Activated effector memory CD4-positive, alpha-beta T cell treated with anti-CD3 and anti-CD28 coated beads, Interleukin-2, amount 50 U/mL, for 16 hours (primary cell): Measurements from ENCODE around the gene CLSTN1.
"Not testable (repeated sequence)": the region's sequence is repeated elsewhere in the genome, so short reads cannot be mapped to it uniquely, and the experiment has no call there.

ENCODE experiments used
- DNase-seq: peaks from one replicate; pipeline ENCODE4 v3.0.0-alpha.2; 2020

CLSTN1 gene

DNA sequence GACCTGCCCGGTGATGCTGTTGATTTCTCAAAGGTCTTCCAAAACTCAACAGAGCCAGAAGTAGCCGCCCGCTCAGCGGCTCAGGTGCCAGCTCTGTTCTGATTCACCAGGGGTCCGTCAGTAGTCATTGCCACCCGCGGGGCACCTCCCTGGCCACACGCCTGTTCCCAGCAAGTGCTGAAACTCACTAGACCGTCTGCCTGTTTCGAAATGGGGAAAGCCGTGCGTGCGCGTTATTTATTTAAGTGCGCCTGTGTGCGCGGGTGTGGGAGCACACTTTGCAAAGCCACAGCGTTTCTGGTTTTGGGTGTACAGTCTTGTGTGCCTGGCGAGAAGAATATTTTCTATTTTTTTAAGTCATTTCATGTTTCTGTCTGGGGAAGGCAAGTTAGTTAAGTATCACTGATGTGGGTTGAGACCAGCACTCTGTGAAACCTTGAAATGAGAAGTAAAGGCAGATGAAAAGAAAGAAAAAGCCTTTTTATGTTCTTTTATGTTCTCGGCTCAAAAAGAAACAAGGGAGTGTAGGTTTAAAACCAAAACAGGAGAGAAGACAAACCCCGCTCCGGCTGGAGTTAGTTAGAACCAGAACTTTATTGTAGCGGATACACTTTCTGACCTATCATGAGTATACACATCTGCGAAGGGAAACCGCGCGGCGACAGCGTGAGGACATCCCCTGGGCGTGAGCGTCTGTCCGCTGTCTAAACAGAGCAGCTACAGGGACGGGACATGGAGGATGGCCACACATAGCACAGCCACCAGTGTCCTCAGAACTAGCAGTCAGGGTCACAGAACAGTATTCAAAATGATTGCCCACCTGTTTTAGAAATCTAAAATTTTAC is 95.1 kb downstream of the CLSTN1 start:
- peak; percentile 87 for DNase-seq

DNA sequence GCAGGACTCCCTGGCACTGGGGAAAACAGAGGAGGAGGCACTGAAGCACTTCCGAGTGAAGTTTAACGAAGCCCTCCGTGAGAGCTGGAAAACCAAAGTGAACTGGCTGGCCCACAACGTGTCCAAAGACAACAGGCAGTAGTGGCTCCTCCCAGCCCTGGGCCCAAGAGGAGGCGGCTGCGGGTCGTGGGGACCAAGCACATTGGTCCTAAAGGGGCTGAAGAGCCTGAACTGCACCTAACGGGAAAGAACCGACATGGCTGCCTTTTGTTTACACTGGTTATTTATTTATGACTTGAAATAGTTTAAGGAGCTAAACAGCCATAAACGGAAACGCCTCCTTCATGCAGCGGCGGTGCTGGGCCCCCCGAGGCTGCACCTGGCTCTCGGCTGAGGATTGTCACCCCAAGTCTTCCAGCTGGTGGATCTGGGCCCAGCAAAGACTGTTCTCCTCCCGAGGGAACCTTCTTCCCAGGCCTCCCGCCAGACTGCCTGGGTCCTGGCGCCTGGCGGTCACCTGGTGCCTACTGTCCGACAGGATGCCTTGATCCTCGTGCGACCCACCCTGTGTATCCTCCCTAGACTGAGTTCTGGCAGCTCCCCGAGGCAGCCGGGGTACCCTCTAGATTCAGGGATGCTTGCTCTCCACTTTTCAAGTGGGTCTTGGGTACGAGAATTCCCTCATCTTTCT is 96.7 kb downstream of the CLSTN1 start:
- DNase-seq, result no peak

DNA sequence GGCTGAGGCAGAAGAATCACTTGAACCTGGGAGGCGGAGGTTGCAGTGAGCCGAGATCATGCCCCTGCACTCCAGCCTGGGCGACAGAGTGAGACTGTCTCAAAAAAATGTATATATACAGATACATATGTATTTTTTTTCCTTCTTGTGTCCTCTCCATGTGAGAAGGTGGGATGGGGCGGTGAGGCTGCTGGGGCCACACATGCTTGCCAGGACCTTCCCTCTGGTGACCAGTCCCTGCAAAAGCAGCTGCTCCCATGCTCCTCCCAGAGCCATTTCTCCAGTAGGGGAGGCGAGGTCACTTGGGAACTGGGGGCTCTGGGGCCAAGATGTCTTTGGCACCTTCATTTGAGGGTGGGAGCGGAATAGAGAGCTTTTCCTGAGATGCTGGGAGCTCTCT is 97.4 kb downstream of the CLSTN1 start:
- DNase-seq, result no peak

DNA sequence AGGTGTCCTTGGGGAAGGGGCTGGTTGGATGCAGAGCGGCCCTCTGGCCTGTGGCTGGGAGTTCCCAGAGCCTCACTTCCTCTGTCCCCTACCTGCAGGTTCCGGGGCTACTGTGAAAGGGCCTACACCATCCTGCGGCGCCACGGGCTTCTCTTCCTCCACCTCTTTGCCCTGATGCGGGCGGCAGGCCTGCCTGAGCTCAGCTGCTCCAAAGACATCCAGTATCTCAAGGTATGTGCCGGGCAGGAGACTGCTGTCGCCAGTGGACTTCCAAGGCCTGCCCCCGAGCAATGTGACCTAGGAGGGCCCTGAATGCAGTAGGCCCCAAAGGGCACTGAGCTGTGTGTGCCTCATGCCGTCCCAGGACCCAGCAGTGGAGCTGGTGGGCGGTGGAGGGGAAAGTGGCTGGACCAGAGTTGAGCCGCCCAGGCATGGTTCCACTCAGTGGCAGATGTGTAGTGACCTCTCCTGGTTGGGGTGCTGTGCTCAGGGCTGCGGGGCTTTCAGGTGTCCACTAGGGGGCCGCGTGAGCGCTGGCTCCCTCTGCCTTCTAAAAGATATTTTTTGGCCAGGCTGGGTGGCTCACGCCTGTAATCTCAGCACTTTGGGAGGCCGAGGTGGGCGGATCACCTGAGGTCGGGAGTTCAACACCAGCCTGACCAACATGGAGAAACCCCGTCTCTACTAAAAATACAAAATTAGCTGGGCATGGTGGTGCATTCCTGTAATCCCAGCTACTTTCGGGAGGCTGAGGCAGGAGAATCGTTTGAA is 98.9 kb downstream of the CLSTN1 start:
- DNase-seq, result peak; percentile 90

DNA sequence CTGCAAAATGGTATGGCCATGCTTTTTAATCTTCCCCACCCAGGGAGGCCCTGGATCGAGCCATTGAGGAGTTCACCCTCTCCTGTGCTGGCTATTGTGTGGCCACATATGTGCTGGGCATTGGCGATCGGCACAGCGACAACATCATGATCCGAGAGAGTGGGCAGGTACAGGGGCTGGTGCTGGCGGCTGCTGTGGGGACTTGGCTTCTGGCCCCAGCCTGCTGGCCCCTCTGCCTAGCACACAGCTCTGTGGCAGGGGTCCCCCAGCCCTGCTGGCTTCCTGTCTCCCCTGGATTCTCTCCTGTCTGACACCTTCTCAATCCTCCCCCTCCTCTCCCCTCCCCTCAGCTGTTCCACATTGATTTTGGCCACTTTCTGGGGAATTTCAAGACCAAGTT is 99.8 kb downstream of the CLSTN1 start:
- no peak for DNase-seq

DNA sequence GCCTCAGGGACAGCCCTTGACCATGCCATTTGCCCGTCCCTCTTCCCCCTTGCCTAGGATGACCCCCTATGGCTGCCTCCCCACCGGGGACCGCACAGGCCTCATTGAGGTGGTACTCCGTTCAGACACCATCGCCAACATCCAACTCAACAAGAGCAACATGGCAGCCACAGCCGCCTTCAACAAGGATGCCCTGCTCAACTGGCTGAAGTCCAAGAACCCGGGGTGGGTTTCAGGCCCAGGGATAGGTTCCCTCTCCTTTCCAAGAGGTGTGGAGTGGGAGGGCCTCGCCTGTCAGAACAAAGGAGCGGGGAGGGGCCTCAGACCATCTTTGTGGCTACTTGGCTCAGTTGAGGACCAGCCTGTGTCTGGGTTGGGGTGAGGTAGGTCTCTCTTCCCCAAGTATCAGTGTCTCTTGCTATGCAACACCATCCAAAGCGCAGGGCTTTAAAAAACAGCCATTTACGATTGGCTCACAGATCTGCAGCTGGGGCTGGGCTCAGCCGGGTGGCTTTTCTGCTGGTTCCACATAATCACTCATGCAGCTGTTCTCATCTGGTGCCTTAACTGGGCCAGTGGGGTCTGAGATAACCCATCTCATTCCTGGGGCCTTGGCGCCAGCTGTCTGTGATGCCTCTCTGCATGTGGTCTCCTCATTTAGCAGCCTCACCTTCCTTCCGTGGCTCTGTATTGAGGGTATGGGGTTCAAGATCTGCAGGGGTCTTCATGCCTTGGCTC is 100.5 kb downstream of the CLSTN1 start:
- no peak for DNase-seq

DNA sequence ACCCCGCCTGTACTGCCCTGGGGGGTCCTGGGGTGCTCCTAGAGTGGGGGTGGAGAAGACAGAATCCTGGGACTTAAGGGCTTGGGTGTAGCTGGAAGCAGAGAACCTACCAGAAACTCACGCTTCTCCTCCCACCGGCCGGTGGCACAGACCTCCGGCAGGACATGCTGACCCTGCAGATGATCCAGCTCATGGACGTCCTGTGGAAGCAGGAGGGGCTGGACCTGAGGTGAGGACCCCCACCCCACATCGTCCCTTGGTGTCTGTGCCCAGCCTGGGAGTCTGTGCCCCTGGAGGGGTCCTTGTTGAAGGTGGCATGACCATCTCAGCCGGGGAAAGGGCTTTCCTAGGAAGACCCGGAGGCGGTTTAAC is 101.4 kb downstream of the CLSTN1 start:
- no peak for DNase-seq

DNA sequence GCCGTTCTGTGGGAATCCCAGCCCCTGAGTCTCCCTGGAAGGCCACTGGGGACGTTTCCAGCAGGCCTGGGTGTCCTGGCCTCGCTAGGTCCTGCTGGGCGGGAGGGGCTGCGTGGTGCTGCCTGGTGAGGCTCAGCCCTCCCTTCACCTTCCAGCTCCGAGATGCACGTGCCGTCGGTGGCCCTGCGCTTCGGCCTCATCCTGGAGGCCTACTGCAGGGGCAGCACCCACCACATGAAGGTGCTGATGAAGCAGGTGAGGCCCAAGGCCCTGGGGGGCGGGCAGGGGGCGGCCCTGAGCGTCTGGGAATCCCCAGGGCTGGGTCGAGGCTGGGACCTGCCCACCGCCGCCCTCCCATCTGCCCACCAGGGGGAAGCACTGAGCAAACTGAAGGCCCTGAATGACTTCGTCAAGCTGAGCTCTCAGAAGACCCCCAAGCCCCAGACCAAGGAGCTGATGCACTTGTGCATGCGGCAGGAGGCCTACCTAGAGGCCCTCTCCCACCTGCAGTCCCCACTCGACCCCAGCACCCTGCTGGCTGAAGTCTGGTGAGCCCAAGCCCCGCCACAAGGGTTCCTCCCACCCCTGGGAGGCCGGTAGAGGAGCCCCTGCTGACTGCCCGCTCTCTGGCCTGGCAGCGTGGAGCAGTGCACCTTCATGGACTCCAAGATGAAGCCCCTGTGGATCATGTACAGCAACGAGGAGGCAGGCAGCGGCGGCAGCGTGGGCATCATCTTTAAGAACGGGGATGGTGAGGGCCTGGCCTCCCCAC is 102.0 kb downstream of the CLSTN1 start:
- peak; percentile 92 for DNase-seq

DNA sequence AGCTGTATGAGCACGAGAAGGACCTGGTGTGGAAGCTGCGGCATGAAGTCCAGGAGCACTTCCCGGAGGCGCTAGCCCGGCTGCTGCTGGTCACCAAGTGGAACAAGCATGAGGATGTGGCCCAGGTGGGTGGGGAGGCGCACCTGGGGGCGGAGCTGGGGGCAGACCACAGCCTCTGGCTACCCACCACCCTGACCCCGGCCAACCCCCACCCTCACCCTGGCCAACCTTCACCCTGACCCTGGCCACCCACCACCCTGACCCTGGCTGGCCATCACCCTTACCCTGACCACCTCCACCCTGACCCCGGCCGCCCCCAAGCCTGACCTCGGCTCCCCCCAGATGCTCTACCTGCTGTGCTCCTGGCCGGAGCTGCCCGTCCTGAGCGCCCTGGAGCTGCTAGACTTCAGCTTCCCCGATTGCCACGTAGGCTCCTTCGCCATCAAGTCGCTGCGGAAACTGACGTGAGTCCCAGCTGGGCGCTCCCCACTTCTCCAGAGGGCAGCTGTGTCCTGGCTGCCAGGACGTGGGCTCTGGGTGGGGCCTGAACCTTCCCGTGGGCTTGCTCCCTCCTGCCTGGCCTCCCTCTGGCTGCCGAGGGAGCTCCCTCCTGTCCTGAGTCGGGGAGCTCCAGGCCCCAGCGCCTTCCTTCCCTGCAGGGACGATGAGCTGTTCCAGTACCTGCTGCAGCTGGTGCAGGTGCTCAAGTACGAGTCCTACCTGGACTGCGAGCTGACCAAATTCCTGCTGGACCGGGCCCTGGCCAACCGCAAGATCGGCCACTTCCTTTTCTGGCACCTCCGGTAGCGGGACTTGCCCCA is 102.8 kb downstream of the CLSTN1 start:
- DNase-seq, result no peak

DNA sequence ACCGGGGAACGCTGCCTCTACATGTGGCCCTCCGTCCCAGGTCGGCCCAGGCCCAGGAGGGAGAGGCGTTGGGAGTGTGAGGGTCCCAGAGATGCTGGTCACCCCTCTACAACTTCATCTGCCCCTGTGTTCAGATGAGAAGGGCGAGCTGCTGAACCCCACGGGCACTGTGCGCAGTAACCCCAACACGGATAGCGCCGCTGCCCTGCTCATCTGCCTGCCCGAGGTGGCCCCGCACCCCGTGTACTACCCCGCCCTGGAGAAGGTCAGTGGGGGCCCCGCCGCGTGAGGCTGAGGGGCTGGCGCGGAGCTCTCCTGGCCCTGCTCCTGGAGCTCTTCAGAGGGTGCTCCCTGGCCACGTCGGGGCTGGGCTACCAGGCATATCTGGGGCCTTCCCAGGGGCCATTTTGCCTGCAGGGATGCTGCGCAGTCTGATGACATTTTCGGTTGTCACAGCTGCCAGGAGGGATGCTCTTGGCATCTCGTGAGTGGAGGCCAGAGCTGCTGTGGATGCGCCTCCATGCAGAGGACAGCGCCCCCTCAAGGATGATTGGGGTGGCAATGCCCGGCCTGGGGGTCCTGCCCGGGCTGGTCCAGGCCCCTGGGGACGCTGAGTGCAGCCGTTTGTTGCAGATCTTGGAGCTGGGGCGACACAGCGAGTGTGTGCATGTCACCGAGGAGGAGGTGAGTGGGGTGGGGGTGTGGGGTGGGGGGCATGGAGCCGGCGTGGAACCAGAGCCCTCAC is 103.6 kb downstream of the CLSTN1 start:
- no peak for DNase-seq

DNA sequence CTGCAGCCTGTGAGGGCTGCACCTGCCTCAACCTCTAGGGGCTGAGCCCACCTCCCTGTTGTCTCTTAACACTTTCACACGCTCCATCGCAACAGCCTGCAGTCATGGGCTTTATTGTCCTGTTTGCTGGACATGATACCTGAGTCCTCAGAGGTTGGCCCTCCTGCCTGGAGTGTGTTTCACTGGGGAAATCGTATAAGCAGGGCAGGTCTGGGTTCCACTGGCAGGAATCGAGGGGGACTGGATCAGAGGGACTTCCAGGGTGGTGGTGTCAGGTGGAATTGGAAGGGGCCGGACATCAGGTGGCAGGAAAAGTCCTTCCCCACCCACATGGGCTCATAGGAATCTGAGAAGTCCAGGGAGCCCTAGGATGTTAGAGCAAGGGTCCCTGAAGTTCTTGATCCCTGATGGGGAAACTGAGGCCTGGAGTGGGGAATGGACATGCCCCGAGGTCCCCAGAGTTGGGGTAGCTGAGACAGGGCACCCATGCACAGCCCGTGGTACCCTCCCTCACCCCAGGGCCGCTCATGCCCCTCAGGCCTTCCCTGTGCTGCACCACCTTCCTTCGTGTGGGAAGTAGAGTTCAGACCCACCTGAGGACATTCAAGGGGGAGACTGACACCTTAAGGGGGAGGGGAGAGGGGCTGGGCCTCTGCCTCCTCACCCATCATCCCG is 105.6 kb downstream of the CLSTN1 start:
- DNase-seq, result no peak

DNA sequence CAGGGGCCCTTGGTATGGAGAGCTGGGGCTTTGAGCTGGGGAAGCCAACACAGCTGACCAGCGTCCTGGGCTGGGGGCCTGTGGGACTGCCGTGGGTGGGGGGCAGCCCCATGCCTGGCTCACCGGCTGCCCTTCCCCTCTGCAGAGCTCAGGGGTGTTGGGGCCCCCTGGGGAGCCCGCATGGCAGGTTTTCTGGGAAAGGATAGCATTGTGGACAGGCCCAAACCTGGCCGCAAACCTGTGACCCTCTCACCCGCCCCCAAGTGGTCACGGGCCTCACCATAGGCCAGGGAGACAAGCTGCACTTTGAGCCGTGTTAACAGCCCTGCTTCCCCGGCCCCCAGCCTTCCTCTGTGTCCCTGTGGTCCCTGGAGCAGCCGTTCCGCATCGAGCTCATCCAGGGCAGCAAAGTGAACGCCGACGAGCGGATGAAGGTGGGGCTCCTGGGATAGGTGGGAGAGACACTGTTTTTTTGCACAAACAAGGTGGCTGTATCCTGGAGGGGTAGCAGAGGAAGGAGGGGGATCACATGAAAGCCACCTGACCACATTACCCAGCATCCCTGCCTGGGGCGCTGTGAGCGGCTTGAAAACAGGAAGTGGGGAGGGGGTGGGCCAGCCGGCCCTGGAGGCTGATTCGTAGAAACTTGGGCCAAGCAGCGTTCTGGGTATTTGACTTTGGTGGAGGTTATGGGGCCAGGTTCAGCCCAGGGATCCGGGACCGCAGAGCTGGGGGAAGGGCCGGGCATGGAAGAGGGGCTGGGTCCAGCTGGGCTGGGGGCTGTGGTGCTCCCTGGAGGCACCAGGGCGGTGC is 106.4 kb downstream of the CLSTN1 start:
- DNase-seq, result peak; percentile 94

DNA sequence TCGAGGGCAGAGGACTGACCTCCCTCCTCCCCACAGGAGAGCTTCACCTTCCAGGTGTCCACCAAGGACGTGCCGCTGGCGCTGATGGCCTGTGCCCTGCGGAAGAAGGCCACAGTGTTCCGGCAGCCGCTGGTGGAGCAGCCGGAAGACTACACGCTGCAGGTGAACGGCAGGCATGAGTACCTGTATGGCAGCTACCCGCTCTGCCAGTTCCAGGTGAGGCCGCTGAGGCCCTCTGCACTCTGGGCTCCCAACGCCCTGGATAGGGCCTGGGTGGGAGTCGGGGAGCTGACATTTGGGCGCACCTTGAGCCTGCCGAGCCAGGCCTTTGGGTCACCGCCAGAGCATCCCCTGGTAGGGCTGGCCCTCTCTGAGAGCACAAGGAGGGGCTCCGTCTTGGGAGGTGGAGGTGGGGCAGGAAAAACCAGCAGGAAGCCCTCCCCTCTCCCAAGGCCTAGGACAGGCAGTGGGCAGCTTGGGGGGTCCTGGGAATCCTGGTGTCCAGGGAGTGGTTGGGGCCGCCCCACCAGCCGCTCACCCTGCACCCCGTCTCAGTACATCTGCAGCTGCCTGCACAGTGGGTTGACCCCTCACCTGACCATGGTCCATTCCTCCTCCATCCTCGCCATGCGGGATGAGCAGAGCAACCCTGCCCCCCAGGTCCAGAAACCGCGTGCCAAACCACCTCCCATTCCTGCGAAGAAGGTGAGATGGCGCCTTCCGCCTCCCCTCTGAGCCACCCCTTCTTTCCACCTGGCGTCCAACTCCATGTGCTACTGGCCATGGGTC is 107.2 kb downstream of the CLSTN1 start:
- DNase-seq, result no peak

DNA sequence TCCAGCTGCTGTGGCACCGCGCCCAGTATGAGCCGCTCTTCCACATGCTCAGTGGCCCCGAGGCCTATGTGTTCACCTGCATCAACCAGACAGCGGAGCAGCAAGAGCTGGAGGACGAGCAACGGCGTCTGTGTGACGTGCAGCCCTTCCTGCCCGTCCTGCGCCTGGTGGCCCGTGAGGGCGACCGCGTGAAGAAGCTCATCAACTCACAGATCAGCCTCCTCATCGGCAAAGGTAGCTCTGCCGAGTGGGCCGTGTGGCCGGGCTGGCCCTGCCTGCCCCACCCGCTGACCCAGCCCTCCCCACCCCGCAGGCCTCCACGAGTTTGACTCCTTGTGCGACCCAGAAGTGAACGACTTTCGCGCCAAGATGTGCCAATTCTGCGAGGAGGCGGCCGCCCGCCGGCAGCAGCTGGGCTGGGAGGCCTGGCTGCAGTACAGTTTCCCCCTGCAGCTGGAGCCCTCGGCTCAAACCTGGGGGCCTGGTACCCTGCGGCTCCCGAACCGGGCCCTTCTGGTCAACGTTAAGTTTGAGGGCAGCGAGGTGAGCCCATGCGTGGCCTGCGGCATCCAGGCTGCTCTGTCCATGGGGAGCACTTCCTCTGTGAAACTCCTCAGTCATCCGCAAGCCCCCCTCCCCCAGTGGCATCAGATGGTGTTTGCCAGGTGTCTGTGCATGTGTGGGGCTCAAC is 108.1 kb downstream of the CLSTN1 start:
- DNase-seq, result peak; percentile 79

DNA sequence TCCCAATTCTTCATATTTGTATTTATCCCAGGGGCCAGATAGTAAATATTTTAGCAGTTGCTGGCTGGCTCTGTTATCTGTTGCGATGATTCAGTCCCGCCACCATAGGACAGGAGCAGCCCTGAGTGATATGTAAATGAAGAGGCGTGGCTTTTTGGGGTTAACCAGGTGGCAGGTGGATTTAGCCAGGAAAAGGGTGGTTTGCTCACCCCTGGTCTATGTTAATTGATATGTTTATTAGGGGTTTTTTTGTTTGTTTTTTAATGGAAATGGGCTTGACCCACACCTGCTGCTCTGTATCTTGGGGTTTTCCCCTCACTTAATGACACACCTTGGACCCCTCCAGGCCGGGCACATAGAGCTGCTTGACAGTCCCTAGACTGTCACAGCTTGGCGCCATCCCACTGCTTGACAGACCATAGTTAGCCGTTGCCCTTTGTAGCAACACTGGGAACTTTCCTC is 109.5 kb downstream of the CLSTN1 start:
- peak; percentile 81 for DNase-seq

DNA sequence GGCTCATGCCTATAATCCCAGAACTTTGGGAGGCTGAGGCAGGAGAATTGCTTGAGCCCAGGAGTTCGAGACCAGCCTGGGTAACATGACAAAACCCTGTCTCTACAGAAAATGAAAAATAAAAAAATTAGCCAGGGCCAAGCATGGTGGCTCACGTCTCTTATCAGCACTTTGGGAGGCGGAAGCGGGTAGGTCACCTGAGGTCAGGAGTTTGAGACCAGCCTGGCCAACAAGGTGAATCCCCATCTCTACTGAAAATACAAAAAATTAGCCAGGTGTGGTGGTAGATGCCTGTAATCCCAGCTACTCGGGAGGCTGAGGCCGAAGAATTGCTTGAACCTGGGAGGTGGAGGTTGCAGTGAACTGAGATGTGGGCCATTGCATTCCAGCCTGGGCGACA is 111.0 kb downstream of the CLSTN1 start:
- DNase-seq, result not testable (repeated sequence)

DNA sequence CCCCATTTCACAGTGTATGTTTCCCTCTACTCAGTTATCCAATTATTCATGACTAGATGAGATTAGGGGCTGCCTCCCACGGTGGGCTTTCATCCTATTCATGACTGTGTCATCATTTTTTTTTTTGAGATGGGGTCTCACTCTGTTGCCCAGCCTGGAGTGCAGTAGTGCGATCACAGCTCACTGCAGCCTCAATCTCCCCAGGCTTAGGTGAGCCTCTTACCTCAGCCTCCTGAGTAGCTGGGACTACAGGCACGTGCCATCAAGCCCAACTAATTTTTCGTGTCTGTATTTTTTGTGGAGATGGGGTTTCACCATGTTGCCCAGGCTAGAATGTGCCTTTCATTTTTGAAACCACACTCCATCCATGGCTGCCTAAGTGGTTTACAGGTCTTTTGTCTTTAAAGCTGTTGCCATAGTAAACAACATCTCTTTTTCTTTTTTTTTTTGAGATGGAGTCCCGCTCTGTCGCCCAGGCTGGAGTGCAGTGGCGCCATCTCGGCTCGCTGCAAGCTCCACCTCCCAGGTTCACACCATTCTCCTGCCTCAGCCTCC is 112.2 kb downstream of the CLSTN1 start:
- no peak for DNase-seq
